Measurements from ENCODE around the gene HDAC5.
A peak's percentile ranks its signal among the peaks of the same experiment; 100 is the strongest.
"Not testable (repeated sequence)": the region's sequence is repeated elsewhere in the genome, so short reads cannot be mapped to it uniquely, and the experiment has no call there.

The HDAC5 gene

DNA sequence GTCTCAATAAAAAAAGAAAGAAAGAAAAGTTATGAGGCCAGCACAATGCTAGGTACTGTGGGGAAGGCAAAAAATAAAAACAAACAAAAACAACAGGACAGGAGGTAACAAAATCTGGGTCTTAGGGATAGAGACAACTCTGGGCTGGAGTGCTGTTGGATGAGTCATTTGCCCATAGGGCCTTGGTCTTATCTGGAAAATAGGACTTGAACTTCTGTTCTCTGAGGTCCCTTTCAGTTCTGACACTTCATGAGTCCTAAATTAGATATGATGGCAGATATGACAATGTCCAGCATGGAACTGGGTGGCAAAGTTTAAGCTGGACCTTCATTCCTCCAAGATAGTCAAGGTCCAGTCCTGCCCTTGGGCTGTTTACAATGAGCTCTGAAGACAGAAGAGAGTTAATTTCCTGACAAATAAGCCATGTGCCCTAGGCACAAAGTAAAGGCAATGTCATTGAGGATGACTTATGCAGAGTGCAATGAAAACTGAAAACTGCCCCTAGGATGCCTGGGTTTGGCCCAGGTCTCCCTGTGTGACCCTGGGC is 8.9 kb upstream of the HDAC5 start:
- no peak for DNase-seq

GRCh38 chr17:44131372-44131771 is 7.9 kb upstream of the HDAC5 start:
- DNase-seq: not testable (repeated sequence)

GRCh38 chr17:44130693-44131349 is 7.4 kb upstream of the HDAC5 start:
- no peak for DNase-seq

GRCh38 chr17:44128383-44128782 is 4.9 kb upstream of the HDAC5 start:
- DNase-seq: no peak

DNA sequence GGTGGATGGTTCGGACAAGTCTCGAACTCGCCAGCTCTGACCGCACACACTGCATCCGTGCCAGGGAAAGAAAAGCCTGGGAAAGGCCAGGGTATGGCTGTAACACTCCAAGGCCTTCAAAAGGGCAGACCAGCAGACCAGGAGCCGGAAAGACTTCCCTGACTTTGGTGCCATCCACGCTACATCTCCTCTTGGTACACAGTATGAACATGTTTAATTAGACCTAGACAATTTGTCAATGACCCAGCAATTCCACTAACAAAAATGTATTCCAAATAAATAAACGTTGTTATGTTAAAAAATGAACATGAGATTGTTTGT is 637 bp upstream of the HDAC5 start:
- no peak for DNase-seq

DNA sequence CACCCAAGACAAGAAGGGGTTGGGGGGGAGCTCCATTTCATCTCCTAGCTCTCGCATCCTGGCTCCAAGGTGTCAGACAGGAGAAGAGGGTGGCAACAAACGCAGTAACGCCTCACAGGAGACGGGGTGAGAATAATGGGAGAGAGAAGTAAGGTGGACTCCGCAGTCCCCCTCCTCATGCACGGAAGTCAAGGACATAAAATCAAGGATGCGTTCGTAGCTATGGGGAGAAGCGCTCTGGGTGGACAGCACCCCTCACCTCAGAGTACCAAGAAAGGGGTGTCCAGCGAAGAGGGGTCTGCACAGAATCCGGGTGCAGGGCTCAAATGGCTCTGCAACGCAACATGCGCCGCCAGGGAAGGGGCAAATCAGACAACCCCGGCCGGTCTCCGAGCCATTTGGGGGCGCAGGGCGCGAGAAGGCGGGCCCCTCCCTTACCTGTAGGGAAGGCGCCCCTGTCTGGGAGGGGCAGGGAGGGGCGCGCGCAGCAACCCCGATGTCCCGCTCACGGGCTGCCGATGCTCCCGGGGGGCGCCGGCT is 555 bp downstream of the HDAC5 start:
- no peak for DNase-seq

- DNase-seq: no peak
These were observed 1.2 kb downstream of the HDAC5 start for GRCh38 chr17:44121997-44122815.

DNA sequence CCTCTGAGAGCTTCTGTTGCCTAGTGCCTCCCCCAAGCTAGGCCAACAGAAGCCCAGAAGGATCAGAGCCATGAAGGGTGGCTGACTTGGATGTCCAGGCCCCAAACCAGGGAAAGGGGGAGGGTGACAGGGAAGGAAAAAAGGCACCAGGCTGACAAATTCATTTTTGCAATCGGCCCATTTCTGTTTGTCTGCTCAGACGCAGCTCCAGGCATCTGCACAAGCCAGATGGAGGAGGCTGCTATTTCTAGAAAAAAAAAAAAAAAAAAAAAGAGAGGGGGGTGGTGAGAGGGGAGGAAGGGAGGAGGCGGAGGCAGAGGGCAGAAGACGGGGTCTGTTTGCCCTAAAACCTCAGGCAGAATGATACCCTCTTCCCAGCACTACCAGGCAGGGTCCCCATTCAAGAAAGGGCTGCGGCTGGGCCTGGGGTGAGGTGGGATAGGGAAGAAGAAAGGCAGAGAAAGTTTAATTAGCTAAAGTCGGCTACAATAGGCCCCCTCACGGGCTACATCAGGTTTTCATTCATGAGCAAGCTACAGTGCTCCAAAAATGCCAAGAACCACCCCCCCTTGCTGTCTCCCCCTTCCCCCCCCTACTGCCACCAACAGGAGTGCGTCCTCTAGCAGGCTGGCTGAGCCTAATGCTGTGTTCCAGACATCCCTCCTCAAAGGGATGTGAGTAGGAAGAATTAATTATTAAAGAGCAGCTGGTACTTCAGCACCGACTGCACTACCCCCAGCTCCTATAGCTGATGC is 2.4 kb downstream of the HDAC5 start:
- no peak for DNase-seq

GRCh38 chr17:44120281-44120680 is 3.2 kb downstream of the HDAC5 start:
- DNase-seq: not testable (repeated sequence)

GRCh38 chr17:44119798-44120197 is 3.6 kb downstream of the HDAC5 start:
- DNase-seq: no peak

DNA sequence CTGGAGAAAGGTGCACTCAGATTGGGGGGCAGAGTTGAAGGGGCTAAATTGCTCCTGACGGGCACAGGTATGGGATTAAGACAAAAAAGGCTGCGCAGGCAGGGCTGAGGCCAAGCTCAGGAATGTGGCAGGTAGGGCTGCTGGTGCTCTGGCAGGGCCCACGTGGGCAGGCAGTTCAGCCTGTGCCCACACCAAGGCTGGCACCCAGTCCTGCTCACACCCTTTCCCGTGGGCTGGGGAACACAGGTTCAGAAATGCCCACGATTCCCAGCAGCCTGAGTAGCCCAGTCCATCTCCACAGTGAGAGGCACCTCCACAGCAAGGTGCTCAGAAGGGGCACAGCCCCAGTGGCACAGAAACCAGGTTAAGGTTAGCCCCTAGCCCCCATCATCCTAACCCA is 4.4 kb downstream of the HDAC5 start:
- DNase-seq: no peak

DNA sequence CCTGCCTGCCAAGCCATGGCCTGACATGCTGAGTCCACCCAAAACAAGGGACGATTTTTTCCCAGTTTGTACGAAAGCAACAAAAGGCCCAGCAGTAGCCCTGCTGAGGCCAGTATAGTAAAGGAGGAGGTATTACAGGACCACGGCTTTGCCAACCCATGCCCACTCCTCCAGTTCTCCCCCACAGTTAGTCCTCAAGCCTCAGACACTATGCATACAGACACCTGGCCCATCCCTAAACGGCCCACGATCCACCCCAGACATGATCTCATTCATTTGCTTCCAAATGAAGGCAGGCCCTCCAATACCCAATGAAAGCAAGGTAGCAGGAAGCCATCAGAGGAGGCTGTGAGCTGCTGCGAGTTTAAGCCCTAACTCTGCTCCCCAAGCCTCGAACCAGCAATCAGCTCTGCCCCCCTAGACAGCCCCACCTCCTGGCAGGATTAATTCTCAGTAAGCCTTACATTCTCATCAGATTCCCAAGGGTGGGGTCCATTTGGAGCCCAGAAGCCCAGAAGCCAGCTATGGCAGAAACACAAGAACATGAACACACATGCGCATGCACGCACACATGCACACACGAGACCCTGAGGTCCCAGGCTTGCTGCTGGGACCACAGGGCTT is 4.9 kb downstream of the HDAC5 start:
- DNase-seq: no peak

- DNase-seq: no peak
These were observed 6.1 kb downstream of the HDAC5 start for GRCh38 chr17:44117351-44117750.

GRCh38 chr17:44115585-44116415 is 7.6 kb downstream of the HDAC5 start:
- peak; percentile 26 for DNase-seq

DNA sequence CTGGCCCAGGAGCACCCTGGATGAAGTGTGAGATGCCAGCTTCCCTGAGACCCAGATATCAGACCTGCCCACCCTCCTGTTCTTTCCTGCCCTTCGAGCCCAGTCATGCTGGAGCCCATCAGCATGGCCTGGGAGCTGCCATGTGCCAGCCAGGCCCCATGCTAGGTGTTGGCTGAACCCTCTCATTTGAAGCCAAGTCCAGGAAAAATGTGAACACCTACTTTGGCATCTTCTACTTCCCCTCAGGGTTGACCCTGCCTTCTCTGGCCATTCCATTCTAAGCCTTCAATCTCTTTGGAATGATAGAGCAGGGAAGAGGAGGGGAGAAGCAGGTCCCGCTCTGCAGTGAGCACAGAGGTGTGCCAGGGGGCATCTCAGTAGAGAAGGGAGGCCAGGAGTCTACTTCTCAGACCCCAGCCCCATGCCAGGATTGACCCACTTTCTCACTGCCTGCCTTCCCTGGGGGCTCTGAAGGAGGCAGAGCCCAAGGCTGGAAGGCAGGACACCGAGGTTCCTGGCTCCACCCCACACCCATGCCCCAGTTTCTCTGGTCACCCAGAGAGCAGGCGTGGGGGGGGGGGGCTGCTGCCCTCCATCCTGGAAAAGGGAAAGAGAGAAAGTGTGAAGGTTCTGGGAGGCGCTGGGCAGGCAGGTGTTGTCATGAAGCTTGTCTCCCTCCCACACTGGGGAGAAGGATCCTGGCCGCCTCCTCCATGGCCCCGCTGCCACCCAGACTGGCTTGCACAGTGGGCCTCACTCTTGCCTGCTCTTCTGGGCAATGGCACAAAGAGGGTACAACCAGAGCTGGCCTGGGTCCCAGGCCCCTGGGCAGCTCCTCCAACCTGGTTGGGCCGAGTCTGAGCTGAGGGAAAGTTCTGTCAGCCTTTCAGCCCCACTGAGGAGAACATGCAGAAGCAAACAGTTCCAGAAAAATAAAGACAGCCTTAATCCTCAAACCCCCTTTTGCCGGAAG is 9.3 kb downstream of the HDAC5 start:
- DNase-seq: no peak

DNA sequence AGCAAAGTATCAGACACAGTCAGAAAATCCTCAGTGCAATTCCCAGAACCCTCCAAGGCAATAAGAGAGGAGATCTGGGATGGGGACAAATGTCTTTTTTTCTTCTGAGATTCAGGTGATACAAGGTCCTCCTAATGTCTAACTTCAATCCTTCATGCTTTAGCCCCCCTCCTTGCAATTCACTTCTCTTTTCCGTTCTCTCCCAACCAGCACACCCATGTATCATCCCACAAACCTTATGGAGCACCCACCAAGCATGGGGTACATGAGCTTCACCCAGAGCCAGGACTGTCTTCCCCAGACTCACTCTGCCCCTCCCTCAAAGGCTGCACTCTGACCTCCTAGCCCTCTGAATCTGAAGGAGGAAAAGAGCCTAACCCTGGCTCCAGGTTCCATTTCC is 10.1 kb downstream of the HDAC5 start:
- DNase-seq: no peak

DNA sequence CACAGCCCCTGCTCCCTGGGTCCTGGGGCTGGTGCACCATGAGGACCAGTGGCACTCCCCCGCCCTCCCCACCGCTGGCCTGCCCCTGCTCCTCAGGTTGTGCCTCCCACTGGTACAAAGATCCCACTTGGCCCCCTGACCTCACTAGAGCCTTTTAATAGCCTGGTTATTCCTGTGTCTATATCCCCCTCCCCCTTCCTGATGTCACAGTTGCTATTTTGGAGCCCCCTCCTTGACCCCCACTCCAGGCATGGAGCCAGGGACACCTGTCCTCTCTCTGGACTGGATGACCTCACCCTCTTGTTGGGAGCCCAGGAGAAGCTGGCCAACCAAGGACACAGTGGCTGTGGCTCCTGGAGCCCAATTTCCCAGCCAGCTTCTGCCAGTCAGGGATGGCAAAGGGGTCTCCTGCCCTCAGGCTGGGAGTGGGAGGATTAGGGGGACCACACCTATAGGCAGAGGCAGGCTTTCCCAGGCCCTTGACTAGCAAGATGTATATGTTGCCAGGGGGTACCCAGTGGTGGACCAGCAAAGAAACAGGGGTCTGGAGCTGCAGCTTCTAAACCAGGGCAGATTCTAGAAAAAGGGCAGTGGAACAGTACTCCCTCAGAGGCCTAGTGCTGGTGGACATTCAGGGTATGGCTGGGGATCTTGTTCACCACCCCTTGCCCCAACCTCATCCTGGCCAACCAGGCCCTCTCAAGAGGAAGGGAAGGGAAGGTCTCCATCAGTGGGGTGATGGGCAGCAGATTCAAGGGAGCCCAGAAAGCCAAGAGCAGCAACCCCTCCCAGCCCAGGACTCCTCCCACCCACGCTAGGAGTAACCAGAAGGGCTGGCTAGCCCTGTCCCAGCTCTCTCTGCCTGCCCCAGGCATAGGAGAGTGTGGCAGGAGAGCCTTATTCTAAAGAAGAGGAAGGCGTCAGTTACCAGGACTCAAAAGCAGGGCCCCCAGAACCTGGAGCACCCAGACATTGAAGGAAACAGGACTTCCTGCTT is 10.9 kb downstream of the HDAC5 start:
- DNase-seq: no peak

DNA sequence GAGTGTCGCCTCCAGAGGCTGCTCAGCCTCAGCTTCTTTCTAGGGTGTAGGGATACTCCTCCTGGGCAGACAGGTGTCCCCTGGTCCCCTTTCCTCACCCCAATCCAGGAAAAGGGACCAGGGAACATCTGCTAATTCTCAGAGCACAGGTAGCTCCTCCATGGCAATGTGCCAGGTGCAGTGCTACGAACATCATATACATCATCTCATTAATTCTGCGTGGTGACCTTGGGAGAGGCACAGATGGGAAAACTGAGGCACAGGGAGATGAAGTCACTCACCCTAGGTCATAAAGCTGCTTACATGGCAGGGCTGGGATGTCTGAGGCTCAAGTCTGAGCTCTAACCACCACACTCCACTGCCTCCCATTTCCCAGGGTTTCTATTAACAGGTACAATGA is 11.7 kb downstream of the HDAC5 start:
- no peak for DNase-seq
